Measurements from ENCODE around the gene PANX3.

The PANX3 gene

GRCh38 chr11:124658986-124659385 is 47.8 kb downstream of the PANX3 start:
- Mint-ChIP-seq H3K27ac (no peak overlapping the region), H3K27me3 (no peaks in the 10 kb centered on the region), H3K4me3 (no peak overlapping the region), H3K4me1 (no peaks in the 10 kb centered on the region), H3K9me3 (no peaks in the 10 kb centered on the region), H3K36me3 (ENCODE audit: low read depth) (peaks cover 2% of the 10 kb centered on the region)
- ATAC-seq (no peak), DNase-seq (no peak)

DNA sequence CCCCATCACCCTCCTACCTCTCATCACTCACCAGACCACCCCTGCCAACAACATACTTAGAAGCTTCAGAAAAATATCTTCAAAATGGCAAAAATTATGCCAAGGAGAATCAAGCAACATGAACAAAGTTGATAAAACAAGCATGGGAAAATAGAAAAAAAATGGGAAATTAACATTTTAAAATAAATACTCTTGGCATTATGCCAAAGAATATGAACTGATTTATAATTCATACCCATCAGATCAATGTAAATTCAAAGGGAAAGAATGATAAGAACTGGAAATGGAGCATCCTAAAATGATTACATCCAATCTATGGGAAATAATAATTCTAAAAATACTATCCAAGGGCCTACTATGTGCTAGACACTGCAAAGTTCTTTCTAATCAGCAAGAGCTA is 50.3 kb downstream of the PANX3 start:
- ATAC-seq (no peak), DNase-seq (no peak)
- no peaks in the 10 kb centered on the region for H3K4me1 Mint-ChIP-seq
- H3K27me3 Mint-ChIP-seq, result no peaks in the 10 kb centered on the region
- peaks cover 2% of the 10 kb centered on the region for H3K36me3 Mint-ChIP-seq (ENCODE audit: low read depth)
- H3K4me3 Mint-ChIP-seq, result no peak overlapping the region
- no peak overlapping the region for H3K27ac Mint-ChIP-seq
- no peaks in the 10 kb centered on the region for H3K9me3 Mint-ChIP-seq

DNA sequence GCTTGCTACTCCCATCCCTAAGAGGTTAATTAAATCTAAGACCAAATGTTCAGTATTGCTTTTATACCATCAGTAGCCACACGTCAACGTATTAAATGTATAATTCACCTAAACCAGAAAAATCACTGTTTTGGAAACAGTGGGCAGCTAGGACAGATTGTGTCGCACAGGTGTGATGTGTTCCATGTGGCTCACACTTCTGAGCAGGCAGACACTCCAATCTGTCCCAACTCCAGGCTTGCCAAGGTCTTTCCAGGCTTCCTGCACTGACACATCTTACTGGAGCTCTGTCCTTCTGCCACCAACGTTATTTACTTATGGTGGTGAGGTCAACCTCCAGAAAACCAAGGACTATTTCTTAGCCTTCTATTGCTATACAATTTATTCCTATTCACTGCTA is 50.9 kb downstream of the PANX3 start:
- Mint-ChIP-seq H3K9me3 (no peaks in the 10 kb centered on the region), H3K4me3 (no peak overlapping the region), H3K27ac (no peak overlapping the region), H3K36me3 (ENCODE audit: low read depth) (peaks cover 2% of the 10 kb centered on the region), H3K27me3 (no peaks in the 10 kb centered on the region), H3K4me1 (no peaks in the 10 kb centered on the region)
- ATAC-seq (no peak), DNase-seq (no peak)

DNA sequence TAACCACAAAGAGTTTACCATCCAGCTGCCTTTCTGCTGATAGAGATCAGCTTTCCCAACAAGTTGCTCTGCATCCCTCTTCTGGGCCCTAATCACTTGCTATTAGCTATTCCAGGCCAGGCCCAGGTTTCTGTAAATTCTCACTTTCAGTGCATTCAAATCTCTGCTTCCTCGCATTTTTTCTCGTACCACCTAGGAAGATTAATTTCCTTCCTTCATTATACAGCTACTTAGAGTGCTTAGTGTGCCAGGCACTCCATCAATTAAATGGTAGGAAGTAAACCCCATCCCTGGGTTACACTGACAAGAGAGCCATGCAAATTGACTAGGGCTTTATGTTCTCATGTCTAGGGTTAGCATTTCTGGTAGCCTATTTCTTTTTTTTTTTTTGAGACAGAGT is 52.6 kb downstream of the PANX3 start:
- Mint-ChIP-seq H3K27ac (no peak overlapping the region), H3K9me3 (no peaks in the 10 kb centered on the region), H3K4me1 (no peaks in the 10 kb centered on the region), H3K27me3 (no peaks in the 10 kb centered on the region), H3K4me3 (no peak overlapping the region), H3K36me3 (ENCODE audit: low read depth) (peaks cover 2% of the 10 kb centered on the region)
- DNase-seq (no peak), ATAC-seq (no peak)

GRCh38 chr11:124667601-124668000 is 56.4 kb downstream of the PANX3 start:
- Mint-ChIP-seq H3K4me3 (no peak overlapping the region), H3K36me3 (ENCODE audit: low read depth) (peaks cover 5% of the 10 kb centered on the region), H3K4me1 (peaks cover 17% of the 10 kb centered on the region), H3K9me3 (no peaks in the 10 kb centered on the region), H3K27me3 (no peaks in the 10 kb centered on the region), H3K27ac (no peak overlapping the region)
- DNase-seq (no peak), ATAC-seq (no peak)

GRCh38 chr11:124669193-124669592 is 58.0 kb downstream of the PANX3 start:
- Mint-ChIP-seq H3K27me3 (peaks cover 2% of the 10 kb centered on the region), H3K9me3 (no peaks in the 10 kb centered on the region), H3K36me3 (ENCODE audit: low read depth) (peaks cover 5% of the 10 kb centered on the region), H3K4me3 (no peak overlapping the region), H3K27ac (no peak overlapping the region), H3K4me1 (peaks cover 28% of the 10 kb centered on the region)
- no peak for ATAC-seq
- peak; percentile 43 for DNase-seq

Data from activated naive CD8-positive, alpha-beta T cell treated with anti-CD3 and anti-CD28 coated beads, Interleukin-2, amount 50 U/mL, for 24 hours (primary cell).